ENCODE data around the gene MACROD2. TPM values are rescaled to one million over a fixed set of nuclear protein-coding genes. Genes with fewer than 3 reads are reported as not detected.

The MACROD2 gene
- polyA plus RNA-seq, 1 donor from 2014 or later, result 23.2 TPM

DNA sequence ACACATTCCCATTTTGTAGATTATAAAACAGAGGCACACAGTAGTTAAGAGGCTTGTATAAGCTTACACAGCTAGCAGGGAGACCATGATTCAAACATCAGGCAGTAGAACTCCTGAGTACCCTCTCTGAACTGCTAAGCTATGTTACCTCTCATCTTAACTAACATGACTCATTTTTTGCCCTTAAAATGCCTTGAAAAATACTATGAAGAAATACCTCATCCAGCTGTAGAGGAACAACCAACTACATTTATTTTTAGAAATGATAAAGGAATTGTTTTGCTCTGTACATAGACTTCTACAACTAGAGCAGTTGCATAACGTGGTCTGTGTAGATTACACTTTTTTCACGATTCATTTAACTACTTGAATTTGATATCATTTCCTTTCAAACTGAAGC lies 240.0 kb downstream of the MACROD2 start:
- Histone ChIP-seq H3K9me2 (ENCODE audit: insufficient read depth, low read length) (no peaks in the 10 kb centered on the region), H4K20me1 (ENCODE audit: insufficient read depth) (no peaks in the 10 kb centered on the region), H3K27me3 (ENCODE audit: insufficient read depth, low read depth, low read length) (no peaks in the 10 kb centered on the region), H3K9me3 (ENCODE audit: low read length) (no peaks in the 10 kb centered on the region), H3K79me2 (replicated peaks; ENCODE audit: insufficient read depth, low read length) (no peaks in the 10 kb centered on the region), H3K9ac (ENCODE audit: low read length) (no peak overlapping the region), H3K4me2 (ENCODE audit: low read length) (no peak overlapping the region), H2AFZ (ENCODE audit: low read depth, low read length) (no peak overlapping the region), H3K36me3 (ENCODE audit: insufficient read depth, low read length) (no peaks in the 10 kb centered on the region), H3F3A (ENCODE audit: insufficient read depth, low read length, poor library complexity, severe bottlenecking) (no peaks in the 10 kb centered on the region), H3K4me3 (ENCODE audit: low read length) (no peak overlapping the region), H3K27ac (ENCODE audit: low read length) (no peak overlapping the region)
- TF ChIP-seq, protein P1, sequence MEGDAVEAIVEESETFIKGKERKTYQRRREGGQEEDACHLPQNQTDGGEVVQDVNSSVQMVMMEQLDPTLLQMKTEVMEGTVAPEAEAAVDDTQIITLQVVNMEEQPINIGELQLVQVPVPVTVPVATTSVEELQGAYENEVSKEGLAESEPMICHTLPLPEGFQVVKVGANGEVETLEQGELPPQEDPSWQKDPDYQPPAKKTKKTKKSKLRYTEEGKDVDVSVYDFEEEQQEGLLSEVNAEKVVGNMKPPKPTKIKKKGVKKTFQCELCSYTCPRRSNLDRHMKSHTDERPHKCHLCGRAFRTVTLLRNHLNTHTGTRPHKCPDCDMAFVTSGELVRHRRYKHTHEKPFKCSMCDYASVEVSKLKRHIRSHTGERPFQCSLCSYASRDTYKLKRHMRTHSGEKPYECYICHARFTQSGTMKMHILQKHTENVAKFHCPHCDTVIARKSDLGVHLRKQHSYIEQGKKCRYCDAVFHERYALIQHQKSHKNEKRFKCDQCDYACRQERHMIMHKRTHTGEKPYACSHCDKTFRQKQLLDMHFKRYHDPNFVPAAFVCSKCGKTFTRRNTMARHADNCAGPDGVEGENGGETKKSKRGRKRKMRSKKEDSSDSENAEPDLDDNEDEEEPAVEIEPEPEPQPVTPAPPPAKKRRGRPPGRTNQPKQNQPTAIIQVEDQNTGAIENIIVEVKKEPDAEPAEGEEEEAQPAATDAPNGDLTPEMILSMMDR (IDR thresholded peaks at IDR 0.05; ENCODE audit: poor library complexity, severe bottlenecking), result no peak
- no peak for TF ChIP-seq TAF1 (IDR thresholded peaks at IDR 0.05; ENCODE audit: low read depth)
- TF ChIP-seq RAD21 (conservative IDR thresholded peaks at IDR 0.05), result no peak
- TF ChIP-seq EZH2 (IDR thresholded peaks at IDR 0.05; ENCODE audit: borderline replicate concordance, insufficient read depth, low read length, poor library complexity, severe bottlenecking), result no peak
- TF ChIP-seq MXI1 (conservative IDR thresholded peaks at IDR 0.05; ENCODE audit: poor library complexity, severe bottlenecking), result no peak
- TF ChIP-seq, protein P2, sequence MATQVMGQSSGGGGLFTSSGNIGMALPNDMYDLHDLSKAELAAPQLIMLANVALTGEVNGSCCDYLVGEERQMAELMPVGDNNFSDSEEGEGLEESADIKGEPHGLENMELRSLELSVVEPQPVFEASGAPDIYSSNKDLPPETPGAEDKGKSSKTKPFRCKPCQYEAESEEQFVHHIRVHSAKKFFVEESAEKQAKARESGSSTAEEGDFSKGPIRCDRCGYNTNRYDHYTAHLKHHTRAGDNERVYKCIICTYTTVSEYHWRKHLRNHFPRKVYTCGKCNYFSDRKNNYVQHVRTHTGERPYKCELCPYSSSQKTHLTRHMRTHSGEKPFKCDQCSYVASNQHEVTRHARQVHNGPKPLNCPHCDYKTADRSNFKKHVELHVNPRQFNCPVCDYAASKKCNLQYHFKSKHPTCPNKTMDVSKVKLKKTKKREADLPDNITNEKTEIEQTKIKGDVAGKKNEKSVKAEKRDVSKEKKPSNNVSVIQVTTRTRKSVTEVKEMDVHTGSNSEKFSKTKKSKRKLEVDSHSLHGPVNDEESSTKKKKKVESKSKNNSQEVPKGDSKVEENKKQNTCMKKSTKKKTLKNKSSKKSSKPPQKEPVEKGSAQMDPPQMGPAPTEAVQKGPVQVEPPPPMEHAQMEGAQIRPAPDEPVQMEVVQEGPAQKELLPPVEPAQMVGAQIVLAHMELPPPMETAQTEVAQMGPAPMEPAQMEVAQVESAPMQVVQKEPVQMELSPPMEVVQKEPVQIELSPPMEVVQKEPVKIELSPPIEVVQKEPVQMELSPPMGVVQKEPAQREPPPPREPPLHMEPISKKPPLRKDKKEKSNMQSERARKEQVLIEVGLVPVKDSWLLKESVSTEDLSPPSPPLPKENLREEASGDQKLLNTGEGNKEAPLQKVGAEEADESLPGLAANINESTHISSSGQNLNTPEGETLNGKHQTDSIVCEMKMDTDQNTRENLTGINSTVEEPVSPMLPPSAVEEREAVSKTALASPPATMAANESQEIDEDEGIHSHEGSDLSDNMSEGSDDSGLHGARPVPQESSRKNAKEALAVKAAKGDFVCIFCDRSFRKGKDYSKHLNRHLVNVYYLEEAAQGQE (IDR thresholded peaks at IDR 0.05; ENCODE audit: borderline replicate concordance), result no peak
- no peak for TF ChIP-seq SMC3 (conservative IDR thresholded peaks at IDR 0.05; ENCODE audit: poor library complexity)
- no peak for TF ChIP-seq POLR2AphosphoS5 (IDR thresholded peaks at IDR 0.05)
- TF ChIP-seq EP300 (conservative IDR thresholded peaks at IDR 0.05; ENCODE audit: poor library complexity, severe bottlenecking), result no peak

DNA sequence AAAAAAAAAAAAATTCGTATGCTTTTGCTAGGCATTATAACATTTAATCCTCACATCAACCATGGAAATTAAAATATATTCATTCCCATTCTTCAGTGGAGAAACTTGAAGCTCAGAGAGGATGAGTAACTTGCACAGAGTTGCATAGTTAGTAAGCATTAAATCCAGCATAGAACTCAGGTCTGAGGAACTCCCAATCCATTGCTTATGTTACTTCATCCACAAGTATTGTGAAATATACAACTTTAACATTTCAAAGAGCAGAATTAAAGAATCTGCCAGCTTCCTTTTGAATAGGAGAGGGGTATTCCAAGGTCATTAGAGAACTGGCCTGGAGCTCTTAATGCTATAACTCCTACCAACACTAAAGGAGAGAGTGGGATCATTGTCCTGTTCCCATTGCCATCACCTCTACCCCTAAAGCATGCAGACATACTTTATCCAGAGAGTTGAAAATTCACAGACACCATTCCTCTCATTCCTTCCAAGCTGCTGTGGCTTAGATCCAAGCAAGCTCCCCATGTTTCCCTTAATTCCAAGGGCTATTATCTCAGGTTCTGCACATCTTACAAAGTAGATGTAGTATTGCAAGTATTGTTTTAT lies 250.2 kb downstream of the MACROD2 start:
- Histone ChIP-seq H3K4me2 (ENCODE audit: low read length) (no peak overlapping the region), H3K4me3 (ENCODE audit: low read length) (no peak overlapping the region), H3F3A (ENCODE audit: insufficient read depth, low read length, poor library complexity, severe bottlenecking) (no peaks in the 10 kb centered on the region), H3K9me2 (ENCODE audit: insufficient read depth, low read length) (no peaks in the 10 kb centered on the region), H3K9me3 (ENCODE audit: low read length) (no peaks in the 10 kb centered on the region), H2AFZ (ENCODE audit: low read depth, low read length) (no peak overlapping the region), H4K20me1 (ENCODE audit: insufficient read depth) (no peaks in the 10 kb centered on the region), H3K27me3 (ENCODE audit: insufficient read depth, low read depth, low read length) (no peaks in the 10 kb centered on the region), H3K27ac (ENCODE audit: low read length) (no peak overlapping the region), H3K36me3 (ENCODE audit: insufficient read depth, low read length) (no peaks in the 10 kb centered on the region), H3K79me2 (replicated peaks; ENCODE audit: insufficient read depth, low read length) (no peaks in the 10 kb centered on the region), H3K9ac (ENCODE audit: low read length) (no peak overlapping the region)
- TF ChIP-seq, protein P1 (IDR thresholded peaks at IDR 0.05; ENCODE audit: poor library complexity, severe bottlenecking), result no peak
- TF ChIP-seq SMC3 (conservative IDR thresholded peaks at IDR 0.05; ENCODE audit: poor library complexity), result no peak
- TF ChIP-seq MXI1 (conservative IDR thresholded peaks at IDR 0.05; ENCODE audit: poor library complexity, severe bottlenecking), result no peak
- TF ChIP-seq RAD21 (conservative IDR thresholded peaks at IDR 0.05), result no peak
- TF ChIP-seq, protein P2 (IDR thresholded peaks at IDR 0.05; ENCODE audit: borderline replicate concordance), result no peak
- no peak for TF ChIP-seq TAF1 (IDR thresholded peaks at IDR 0.05; ENCODE audit: low read depth)
- no peak for TF ChIP-seq EP300 (conservative IDR thresholded peaks at IDR 0.05; ENCODE audit: poor library complexity, severe bottlenecking)
- TF ChIP-seq EZH2 (IDR thresholded peaks at IDR 0.05; ENCODE audit: borderline replicate concordance, insufficient read depth, low read length, poor library complexity, severe bottlenecking), result no peak
- TF ChIP-seq POLR2AphosphoS5 (IDR thresholded peaks at IDR 0.05), result no peak
